SKM-1 treated with dmso at 0.1 percent for 144 hours (cell line): ENCODE data around the gene SNPH.

ENCODE experiments used
- DNase-seq: peaks from one replicate; lab custom pipeline; 2025; ENCODE audit not compliant: unreplicated experiment; lab: John Stamatoyannopoulos, UW

Gene SNPH

GRCh38 chr20:1323256-1323655, 57.2 kb downstream of the SNPH start:
- DNase-seq = no peak

DNA sequence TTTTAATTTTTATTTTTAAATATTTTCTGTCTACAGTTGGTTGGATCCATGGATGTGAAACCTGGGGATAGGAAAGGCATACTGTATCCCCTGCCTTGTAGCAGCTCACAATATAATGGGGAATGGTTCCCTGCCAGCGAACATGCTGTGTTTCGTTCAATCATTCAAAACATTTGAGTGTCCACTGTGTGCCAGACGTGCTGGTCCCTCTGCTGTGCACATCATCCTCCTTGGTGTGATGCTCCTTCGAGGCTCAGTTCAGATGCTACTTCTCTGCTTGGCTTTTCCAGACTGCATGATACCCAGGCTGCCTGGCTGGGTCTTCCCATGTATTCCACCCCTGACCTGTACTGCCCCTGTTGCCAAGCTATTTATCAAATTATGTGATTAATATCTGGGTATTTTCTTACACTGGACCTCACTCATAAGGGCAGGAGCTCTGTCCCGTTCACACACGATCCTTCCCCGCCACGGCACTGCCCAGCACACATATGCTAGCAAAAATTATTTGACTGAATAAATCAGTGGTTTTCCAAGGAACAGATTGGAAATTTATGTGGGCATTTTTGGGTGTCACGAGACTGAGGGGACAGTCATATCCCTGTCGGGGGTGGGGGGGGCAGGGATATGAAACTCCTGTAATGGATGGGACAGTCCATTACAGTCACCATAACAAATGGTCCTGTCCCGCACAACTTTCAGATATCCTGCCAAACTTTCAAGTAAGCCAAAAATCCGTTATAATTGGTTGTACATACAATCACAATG, 57.9 kb downstream of the SNPH start:
- no peak for DNase-seq

DNA sequence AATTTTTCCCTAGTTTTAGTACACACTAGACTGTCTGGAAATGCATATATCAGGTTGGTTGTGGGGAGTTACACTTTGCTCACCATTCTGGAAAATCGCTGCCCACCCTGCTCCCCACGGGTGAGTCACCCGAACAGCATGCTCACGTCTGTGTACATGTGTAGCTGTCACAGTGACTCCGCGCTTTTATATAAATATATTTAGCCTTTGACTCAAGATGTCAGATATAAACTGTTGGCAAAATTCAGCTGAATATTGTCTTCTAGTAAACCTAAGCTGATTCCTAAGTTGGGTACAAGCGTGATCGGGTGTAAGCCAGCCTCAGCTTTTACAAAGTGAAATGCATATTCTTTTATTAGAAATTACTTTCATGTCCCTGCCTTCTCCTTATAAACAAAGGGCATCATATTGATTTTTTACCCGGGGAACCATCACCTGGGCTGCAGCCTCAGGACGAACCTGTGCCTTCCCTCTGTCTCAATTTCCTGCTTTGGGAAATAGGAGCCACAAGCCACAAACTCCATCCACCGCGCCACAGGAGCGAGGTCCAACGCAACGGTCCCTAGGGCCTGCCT, 58.6 kb downstream of the SNPH start:
- no peak for DNase-seq

DNA sequence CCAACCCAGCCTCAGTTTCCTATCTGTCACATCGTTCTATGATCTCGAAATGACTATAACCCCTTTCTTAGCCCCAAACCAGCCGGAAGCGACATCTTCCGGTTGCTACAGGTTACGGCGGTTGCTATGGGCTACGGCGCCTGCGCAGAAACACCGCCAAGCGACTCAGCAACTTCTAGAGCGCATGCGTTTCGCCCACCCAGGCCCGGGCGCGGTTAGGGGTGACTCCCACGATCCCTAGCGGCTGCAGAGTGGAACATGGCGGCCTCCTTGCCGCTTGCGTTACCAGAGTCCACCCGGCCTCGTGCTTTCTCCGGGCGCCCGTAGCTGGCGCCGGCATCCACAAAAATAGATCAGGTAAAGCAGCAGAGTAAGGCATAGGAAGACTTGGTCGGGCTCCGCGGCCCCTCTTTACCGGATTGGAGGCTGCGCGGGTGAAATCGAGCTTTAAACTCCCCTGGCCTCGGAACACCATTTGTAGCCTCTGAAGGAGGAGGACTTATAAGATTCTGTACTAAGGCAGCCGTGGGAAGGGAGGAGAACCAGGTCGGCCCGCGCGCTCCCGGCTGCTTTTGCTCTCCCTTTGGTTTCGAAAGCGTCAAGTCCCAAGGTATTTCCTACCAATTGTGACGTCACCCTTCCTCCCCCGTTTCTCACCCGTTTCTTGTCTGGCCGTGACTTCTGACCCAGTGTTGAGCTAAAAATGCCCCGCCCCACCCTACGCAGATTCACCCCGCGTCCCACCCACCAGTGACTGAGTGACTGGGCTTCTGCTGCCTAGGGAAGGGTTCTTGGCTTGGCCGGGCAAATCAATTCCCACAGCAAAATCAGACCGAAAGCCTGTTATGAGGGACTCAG, 59.3 kb downstream of the SNPH start:
- DNase-seq = peak; percentile 75

DNA sequence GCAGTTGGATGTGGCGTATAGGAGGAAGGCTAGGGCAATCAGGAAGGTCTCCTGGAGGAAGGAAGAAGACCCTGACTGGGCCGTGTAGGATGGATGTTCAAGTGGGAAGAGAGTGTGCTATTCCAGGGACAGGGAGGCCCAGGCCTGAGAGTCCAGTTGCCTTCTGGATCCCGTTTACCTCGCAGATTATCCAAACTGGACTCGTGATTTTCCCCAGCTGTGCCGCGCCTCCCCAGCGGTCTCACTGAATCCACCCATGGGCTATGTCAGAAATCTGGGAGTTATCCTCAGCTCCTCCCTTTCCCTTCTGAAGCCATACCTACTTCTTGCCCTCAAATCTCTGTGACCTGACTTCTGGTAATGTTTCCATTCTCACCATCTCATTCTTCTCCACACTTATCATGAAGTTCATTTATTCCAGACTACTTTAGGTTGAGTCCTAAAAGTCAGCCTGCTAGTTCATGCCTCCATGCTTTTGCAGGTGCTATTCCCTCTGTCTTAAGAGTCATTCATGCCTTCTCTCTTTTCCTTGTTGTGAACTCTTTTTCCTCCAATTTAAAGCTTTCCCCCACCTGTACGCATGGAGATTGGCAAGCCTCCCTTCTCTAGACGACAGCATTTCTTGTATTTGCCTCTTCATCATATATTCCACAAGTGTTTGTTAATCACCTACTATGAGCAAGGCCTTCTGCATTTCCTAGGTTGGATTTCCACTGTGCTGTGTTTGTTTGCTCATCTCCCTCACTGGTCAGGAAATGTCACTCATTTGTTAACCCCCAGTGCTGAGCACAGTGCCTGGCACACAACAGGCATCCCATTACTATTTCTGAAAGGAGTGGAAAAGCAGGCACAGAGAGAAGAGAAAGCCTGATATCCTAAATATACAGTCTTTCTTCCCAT, 60.2 kb downstream of the SNPH start:
- DNase-seq = no peak

GRCh38 chr20:1327241-1327653, 61.2 kb downstream of the SNPH start:
- no peak for DNase-seq

GRCh38 chr20:1327827-1328679, 62.0 kb downstream of the SNPH start:
- no peak for DNase-seq

DNA sequence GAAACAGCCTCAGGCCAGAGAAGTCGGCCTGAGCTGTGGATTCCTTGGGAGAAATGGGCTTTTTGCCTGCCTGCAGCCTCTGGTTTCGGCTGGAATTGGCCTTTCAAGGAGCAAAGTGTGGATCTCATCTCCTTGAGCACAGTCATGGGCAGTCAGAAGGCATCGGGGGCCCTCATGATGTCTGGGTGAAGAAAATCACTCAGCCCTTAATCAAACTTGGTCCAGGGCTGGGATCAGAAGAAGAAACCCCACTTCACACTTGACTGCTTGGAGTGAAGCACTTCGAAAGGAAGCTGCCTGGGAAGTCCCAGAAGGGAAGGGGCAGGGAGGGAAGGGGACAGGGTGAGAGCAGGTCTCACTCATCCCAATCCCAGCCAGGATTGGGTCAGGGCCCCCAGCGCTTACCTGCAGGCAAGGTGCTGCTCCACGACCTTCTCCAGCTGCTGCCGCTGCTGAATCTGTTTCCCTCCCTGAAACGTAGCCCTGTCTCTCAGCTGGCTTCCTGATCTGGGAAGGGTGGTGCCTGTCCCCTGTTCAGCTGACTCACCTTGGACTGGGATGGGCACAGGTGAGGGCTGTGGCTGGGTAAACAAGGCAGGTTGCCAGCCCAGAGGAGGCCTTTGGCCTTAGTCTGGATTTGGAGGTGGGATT, 62.7 kb downstream of the SNPH start, which contains the start of gene SDCBP2:
Gene SDCBP2 (minus strand): TSS at position 460 of the 651 bp plus-strand sequence. CDS start 8,723 bp downstream, outside the sequence.
- DNase-seq = no peak

DNA sequence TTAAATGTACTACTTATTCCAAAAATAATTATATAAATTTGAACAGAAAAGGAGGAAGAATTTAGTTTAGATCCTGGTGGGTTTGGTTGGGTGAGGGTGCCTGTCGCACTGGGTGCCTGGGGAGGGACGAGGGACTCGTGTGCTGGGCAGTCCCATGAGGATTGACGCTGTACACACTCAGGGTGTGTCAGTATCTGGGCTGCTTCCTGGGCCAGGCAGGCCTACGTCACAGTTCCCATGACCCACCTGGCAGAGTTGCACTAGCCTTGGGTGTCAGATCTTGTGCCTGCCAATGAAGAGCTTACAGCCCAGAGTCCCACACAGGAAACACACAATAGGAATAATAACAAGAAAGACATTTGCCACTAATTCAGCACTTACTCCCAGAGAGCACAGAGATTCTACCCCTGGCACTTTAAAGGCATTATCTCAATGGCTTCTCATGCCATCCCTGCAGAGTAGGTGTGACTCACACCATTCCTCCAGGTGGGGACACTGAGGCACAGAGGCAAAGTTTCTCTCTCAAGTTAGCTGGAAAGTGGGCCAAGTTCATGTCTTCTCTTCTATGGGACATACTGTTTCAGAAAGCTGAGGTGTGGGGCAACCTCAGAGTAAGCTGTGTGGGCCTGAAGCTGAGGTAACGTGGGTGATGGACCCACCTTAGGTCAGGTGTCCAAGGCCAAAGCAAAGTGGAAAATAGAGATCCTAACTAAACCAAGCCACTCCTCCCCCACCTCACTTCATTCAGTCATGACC, 64.2 kb downstream of the SNPH start:
- no peak for DNase-seq

DNA sequence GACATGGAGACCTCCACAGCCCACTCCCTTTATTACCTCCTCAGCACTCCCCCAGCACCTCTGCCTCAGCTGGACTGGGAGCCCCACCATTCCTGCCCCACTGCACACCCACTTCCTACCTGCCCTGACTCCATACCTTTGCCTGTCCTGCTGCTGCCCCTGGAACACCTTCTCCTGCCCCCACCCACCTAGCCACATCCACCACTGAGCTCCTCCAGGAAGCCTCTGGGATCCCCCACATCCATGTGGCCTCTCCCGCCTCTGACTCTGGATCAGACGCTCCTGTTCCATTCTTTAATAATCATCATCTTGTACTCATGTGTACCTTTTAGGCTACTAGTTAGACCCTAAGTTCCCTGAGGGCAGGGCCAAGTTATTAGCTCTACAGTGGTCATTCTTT, 65.0 kb downstream of the SNPH start:
- DNase-seq = no peak

- no peak for DNase-seq
These were observed 65.8 kb downstream of the SNPH start for GRCh38 chr20:1331801-1332453.

- DNase-seq = no peak
These were observed 66.7 kb downstream of the SNPH start for GRCh38 chr20:1332749-1333300.

GRCh38 chr20:1333462-1334369, 67.6 kb downstream of the SNPH start:
- DNase-seq = no peak

- DNase-seq = no peak
These were observed 68.3 kb downstream of the SNPH start for GRCh38 chr20:1334370-1334731.

DNA sequence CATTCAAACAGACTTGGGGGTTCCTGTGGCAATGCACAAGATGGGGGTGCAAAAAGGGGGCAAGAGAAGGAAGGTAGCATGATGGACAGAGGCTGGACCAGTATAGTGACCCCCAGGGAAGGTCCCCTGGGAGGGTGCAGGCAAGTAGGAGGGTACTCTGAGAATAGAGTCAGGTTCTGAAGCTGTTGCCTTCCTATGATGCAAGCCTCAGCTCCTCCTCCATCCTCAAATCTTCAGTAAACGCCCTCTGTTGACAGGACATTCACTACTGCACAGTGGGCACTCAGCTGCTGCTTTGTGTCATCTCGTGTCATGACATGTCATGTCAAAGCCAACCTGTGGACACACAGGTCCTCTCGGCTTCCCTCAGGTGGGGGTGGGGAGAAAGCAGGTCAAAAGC, 68.7 kb downstream of the SNPH start:
- DNase-seq = no peak

DNA sequence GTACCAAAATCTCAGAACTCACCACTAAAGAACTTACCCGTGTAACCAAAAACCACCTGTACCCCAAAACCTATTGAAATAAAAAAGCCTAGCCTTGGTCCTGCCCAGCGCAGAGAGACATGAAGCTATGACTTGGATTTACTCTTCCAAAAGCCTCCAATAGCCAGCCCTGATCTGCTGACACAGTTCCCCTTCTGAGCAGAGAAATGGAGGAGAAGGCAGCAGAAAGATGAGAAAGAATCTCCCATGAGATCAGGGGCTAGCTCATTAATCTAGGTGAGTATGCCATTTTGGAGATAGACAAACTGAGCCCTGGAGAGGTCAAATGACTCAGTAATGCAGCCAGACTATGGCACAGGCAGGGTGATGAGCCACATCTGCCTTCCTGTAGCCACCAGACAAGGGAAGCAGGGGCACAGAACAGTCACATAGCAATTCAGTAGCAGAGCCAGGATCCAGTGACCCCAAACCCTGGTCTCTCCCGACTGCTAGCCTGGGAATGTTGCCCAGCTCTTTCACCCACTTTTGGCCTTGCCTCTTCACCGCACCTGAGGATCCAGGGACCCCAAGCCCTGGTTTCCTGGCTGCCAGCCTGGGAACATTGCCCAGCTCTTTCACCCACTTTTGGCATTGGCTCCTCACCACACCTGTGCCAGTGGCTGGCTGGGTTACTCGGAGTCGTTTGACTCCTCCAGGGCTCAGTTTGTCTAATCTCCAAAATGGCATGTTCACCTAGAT, 70.0 kb downstream of the SNPH start:
- no peak for DNase-seq
